CD4-positive, alpha-beta T cell (primary cell): ENCODE measurements around the gene PTGDR2. TPM values are rescaled to one million over a fixed set of nuclear protein-coding genes. Genes with fewer than 3 reads are reported as not detected.

Experiments
- ATAC-seq: fragments of 200-7000 bp; cut with Tn5 transposase; one replicate; pipeline ENCODE4 v1.10.0; 2022; ENCODE audit warnings: mild to moderate bottlenecking; ENCODE audit not compliant: poor library complexity
- CTCF ChIA-PET: fragments of 350-600 bp; sonication (Branson Sonifier 250); formaldehyde crosslinking; loops from one replicate; lab custom pipeline; 2021; ENCODE audit warnings: antibody characterized with exemption, inconsistent platforms; lab: Charles Lee
- POLR2A ChIA-PET: fragments of 350-600 bp; sonication (Branson Sonifier 250); formaldehyde crosslinking; loops from one replicate; lab custom pipeline; 2021; ENCODE audit warnings: antibody characterized with exemption, inconsistent platforms; lab: Charles Lee
- DNase-seq, 14 experiments: peaks; one replicate each; pipeline ENCODE4 v3.0.0-alpha.2; 2013 to 2020; ENCODE audit warnings: mixed read lengths in 2 of 14
- H3K27ac ChIP-seq, 2 donors: one replicate each; pipeline versions ENCODE4 v1.5.1 to v1.7.0; 2013; ENCODE audit warnings: low read length in 2 of 2, low read depth in 1 of 2, mild to moderate bottlenecking in 1 of 2
- H3K27me3 ChIP-seq, 2 experiments: 1 replicate in 1 of 2; 2 replicates in 1 of 2; pipeline versions ENCODE4 v1.6.1 to v1.7.0; 2013; ENCODE audit warnings: low read length in 2 of 2, control low read depth in 1 of 2, mild to moderate bottlenecking in 1 of 2, moderate library complexity in 1 of 2; ENCODE audit not compliant: insufficient read depth in 2 of 2, control insufficient read depth in 1 of 2
- H3K36me3 ChIP-seq: one replicate; pipeline ENCODE4 v1.6.1; 2013; ENCODE audit warnings: low read length, control low read depth; ENCODE audit not compliant: insufficient read depth
- H3K4me1 ChIP-seq: one replicate; pipeline ENCODE4 v1.6.1; 2013; ENCODE audit warnings: low read length, control low read depth; ENCODE audit not compliant: insufficient read depth
- H3K4me3 ChIP-seq: one replicate; pipeline ENCODE4 v1.5.1; 2013; ENCODE audit warnings: mild to moderate bottlenecking, low read length, moderate library complexity
- H3K9me3 ChIP-seq, 2 experiments: 1 replicate in 1 of 2; 2 replicates in 1 of 2; pipeline versions ENCODE4 v1.6.1 to v1.7.0; 2013; ENCODE audit warnings: low read length in 2 of 2, mild to moderate bottlenecking in 2 of 2, control low read depth in 1 of 2, moderate library complexity in 1 of 2; ENCODE audit not compliant: control insufficient read depth in 1 of 2, insufficient read depth in 1 of 2
- H3K27ac Mint-ChIP-seq: one replicate; pipeline ENCODE4 v1.8.0; 2020; ENCODE audit warnings: mixed read lengths
- H3K27me3 Mint-ChIP-seq: one replicate; pipeline ENCODE4 v1.8.0; 2021; ENCODE audit warnings: mixed read lengths
- H3K36me3 Mint-ChIP-seq: one replicate; pipeline ENCODE4 v1.8.0; 2021; ENCODE audit warnings: low read depth, mixed read lengths
- H3K4me1 Mint-ChIP-seq: one replicate; pipeline ENCODE4 v1.8.0; 2021; ENCODE audit warnings: low read depth, mixed read lengths
- H3K4me3 Mint-ChIP-seq: one replicate; pipeline ENCODE4 v1.8.0; 2020; ENCODE audit warnings: mild to moderate bottlenecking, mixed read lengths
- H3K9me3 Mint-ChIP-seq: one replicate; pipeline ENCODE4 v1.8.0; 2020; ENCODE audit warnings: mixed read lengths
- CTCF ChIP-seq: fragments of 200-600 bp; IDR thresholded peaks from one replicate; pipeline ENCODE4 v1.8.0; 2022; ENCODE audit warnings: antibody characterized with exemption, mild to moderate bottlenecking
- intact Hi-C, 2 experiments: fragments of 100-400 bp; cut with DNase I in 1 of 2; cut with micrococcal nuclease in 1 of 2; formaldehyde crosslinking; loops; one replicate each; pipeline versions ENCODE4 v1.15.1 to v1.9.0; 2023 to 2025; cut with DNase I, micrococcal nuclease
- total RNA-seq, 174 experiments: library from RNA in 2 of 174; stranded (reverse) in 2 of 174; gene quantifications; one replicate each; pipeline ENCODE4 v1.2.3 and lab custom pipeline; 2021 to 2026

The PTGDR2 gene
- total RNA-seq, 2 experiments from 2014 or later: 0.36 TPM

- peak overlapping the region; percentile 78 for H3K4me3 Mint-ChIP-seq
- ATAC-seq (no peak), DNase-seq (no peak)
- intact Hi-C loops: loop anchor here (5.0 kb wide), 3 partner anchors 62 to 1277 kb away; partner anchors contain the start of genes DDB1 (in 1 of the 2), INCENP (in 1 of the 2), PRPF19 (in 1 of the 2) and TKFC (in 1 of the 2)
- POLR2A ChIA-PET: no interaction called here
- peaks cover 42% of the 10 kb centered on the region for H3K4me1 Mint-ChIP-seq
- H3K27me3 Mint-ChIP-seq: no peaks in the 10 kb centered on the region
- CTCF ChIA-PET: interaction anchor here (1.9 kb wide), 1 partner anchor 14 kb away, joined by 6 read pairs; no protein-coding TSS in a partner anchor
- peaks cover 39% of the 10 kb centered on the region for H3K36me3 Mint-ChIP-seq
- Histone ChIP-seq H3K36me3 (peaks cover 21% of the 10 kb centered on the region), H3K4me3 (no peak overlapping the region), H3K9me3 (no peaks in the 10 kb centered on the region), H3K4me1 (peaks cover 47% of the 10 kb centered on the region), H3K27me3 (no peaks in the 10 kb centered on the region), H3K27ac (no peak overlapping the region)
- H3K27ac Mint-ChIP-seq: peak overlapping the region; percentile 81
- TF ChIP-seq CTCF: no peak
- H3K9me3 Mint-ChIP-seq: no peaks in the 10 kb centered on the region
Observed at GRCh38 chr11:60844870-60845221, 10.9 kb downstream of the PTGDR2 start.

- Histone ChIP-seq H3K36me3 (peaks cover 15% of the 10 kb centered on the region), H3K27me3 (no peaks in the 10 kb centered on the region), H3K4me3 (no peak overlapping the region), H3K27ac (no peak overlapping the region), H3K4me1 (peaks cover 47% of the 10 kb centered on the region), H3K9me3 (no peaks in the 10 kb centered on the region)
- no peak for TF ChIP-seq CTCF
- Mint-ChIP-seq H3K27ac (peak overlapping the region; percentile 81), H3K4me3 (peak overlapping the region; percentile 78), H3K27me3 (no peaks in the 10 kb centered on the region), H3K36me3 (peaks cover 33% of the 10 kb centered on the region), H3K4me1 (peaks cover 42% of the 10 kb centered on the region), H3K9me3 (no peaks in the 10 kb centered on the region)
- POLR2A ChIA-PET: no interaction called here
- DNase-seq (no peak), ATAC-seq (no peak)
- CTCF ChIA-PET: interaction anchor here (1.9 kb wide), 1 partner anchor 13 kb away, joined by 6 read pairs; no protein-coding TSS in a partner anchor
- intact Hi-C loops: loop anchor here (5.0 kb wide), 3 partner anchors 63 to 1278 kb away; partner anchors contain the start of genes DDB1 (in 1 of the 2), INCENP (in 1 of the 2), PRPF19 (in 1 of the 2) and TKFC (in 1 of the 2)
Observed at GRCh38 chr11:60844045-60844869, 11.5 kb downstream of the PTGDR2 start.

GRCh38 chr11:60842668-60843600, 12.8 kb downstream of the PTGDR2 start:
- TF ChIP-seq CTCF: no peak
- ChIA-PET POLR2A (interaction anchor here (0.8 to 1.4 kb wide), 6 partner anchors 13 to 254 kb away, joined by 3 to 7 read pairs (median 3); partner anchors contain the start of genes PRPF19, PTGDR2 and TMEM109), CTCF (no interaction called here)
- Histone ChIP-seq H3K4me1 (peaks cover 47% of the 10 kb centered on the region), H3K27me3 (no peaks in the 10 kb centered on the region), H3K36me3 (peaks cover 2% of the 10 kb centered on the region), H3K9me3 (no peaks in the 10 kb centered on the region), H3K27ac (peak overlapping the region in 1 of 2 donors; percentile 72), H3K4me3 (peak overlapping the region; percentile 99)
- DNase-seq (no peak), ATAC-seq (no peak)
- Mint-ChIP-seq H3K4me3 (peak overlapping the region; percentile 78), H3K4me1 (peaks cover 42% of the 10 kb centered on the region), H3K9me3 (no peaks in the 10 kb centered on the region), H3K27ac (peak overlapping the region; percentile 81), H3K27me3 (no peaks in the 10 kb centered on the region), H3K36me3 (peaks cover 20% of the 10 kb centered on the region)
- intact Hi-C loops: loop anchor here (2.0 to 5.0 kb wide), 4 partner anchors 62 to 1279 kb away; partner anchors contain the start of genes DDB1 (in 1 of the 2), INCENP (in 1 of the 2), PRPF19 (in 1 of the 2) and TKFC (in 1 of the 2)
